ENCODE results near the gene PAGE2B.

PAGE2B gene, protein sequence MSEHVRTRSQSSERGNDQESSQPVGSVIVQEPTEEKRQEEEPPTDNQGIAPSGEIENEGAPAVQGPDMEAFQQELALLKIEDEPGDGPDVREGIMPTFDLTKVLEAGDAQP

DNA sequence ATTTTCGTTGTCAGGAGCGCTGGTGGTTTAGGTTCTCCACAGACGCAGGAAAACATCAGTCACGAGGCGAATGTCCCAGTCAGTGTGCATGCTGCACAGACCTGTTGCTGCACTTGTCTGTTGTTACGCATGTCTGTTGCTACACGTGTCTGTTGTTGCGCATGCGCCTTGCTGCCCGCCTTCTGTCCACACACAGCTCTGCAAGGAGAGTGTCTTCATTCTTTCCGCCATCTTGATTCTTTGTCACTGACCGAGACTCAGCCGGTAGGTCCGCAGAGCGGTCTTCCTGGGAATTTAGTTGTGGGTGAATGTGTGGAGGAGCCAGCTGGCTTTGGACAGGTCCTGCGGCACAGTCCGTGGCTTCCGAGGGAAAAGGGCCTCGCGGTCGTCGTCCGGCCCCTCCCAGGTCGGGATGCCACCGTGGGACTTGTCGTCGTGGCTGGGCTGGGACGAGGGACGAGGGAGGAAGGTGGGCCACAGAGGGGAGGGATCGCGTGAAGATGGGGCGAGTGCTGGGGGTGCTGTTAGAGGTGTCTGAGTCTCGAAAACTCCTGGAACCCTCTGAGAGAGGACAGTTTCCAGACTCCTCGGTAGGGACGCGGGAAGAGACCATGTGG is at the start of gene PAGE2B:
Gene PAGE2B (plus strand): TSS at position 180 of the 617 bp plus-strand sequence. CDS start 1,012 bp downstream, outside the sequence.
- DNase-seq (ENCODE audit: low read depth) = no peak
- no peak within 1 kb of the TSS for H3K4me3 ChIP-seq (replicated peaks; ENCODE audit: low read depth, low read length)
- TF ChIP-seq, protein P1, sequence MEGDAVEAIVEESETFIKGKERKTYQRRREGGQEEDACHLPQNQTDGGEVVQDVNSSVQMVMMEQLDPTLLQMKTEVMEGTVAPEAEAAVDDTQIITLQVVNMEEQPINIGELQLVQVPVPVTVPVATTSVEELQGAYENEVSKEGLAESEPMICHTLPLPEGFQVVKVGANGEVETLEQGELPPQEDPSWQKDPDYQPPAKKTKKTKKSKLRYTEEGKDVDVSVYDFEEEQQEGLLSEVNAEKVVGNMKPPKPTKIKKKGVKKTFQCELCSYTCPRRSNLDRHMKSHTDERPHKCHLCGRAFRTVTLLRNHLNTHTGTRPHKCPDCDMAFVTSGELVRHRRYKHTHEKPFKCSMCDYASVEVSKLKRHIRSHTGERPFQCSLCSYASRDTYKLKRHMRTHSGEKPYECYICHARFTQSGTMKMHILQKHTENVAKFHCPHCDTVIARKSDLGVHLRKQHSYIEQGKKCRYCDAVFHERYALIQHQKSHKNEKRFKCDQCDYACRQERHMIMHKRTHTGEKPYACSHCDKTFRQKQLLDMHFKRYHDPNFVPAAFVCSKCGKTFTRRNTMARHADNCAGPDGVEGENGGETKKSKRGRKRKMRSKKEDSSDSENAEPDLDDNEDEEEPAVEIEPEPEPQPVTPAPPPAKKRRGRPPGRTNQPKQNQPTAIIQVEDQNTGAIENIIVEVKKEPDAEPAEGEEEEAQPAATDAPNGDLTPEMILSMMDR (IDR thresholded peaks at IDR 0.05; ENCODE audit: low read length, missing control alignments) = no peak

DNA sequence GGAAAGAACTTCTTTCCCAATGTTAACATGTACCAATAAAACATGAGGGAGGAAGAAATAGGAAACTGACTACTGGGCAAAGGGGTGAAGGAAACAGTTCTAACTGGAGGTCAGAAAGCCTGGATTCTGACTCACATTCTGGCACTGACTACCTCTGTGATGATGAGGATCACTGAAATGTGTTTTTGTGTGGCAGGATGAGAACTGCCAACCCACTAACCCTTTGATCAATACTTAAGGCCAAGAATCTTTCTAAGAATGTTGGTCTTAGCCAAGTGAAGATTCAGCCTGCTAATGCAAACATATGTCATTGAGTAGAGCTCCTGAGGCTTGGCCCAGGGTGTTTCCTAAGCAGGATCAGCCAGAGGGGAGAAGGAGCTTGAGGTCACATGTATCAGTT is 48.7 kb upstream of the PAGE2B start:
- TF ChIP-seq, protein P1 (IDR thresholded peaks at IDR 0.05; ENCODE audit: low read length, missing control alignments) = no peak
- no peak overlapping the region for H3K4me3 ChIP-seq (replicated peaks; ENCODE audit: low read depth, low read length)
- no peak for DNase-seq (ENCODE audit: low read depth)

DNA sequence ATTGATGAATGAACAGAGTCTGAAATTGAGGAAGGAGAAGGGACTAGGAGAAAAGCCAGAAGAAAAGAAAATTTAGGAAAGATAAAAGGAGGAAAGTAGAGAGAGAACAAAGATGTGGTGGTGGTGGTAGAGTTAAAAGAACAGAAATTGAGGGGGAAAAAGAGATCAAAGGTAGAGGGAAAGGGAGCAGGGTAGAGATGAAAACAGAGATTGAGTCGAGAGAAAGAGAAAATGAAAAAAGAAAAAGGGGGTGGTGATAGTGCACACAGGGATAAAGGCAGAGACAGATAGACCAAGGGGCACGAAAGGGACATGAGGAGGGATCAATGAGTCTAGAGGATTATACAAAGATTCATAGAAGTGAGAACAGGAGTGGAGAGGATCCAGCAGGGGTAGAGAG is 48.0 kb upstream of the PAGE2B start:
- no peak overlapping the region for H3K4me3 ChIP-seq (replicated peaks; ENCODE audit: low read depth, low read length)
- DNase-seq (ENCODE audit: low read depth) = no peak
- TF ChIP-seq, protein P1 (IDR thresholded peaks at IDR 0.05; ENCODE audit: low read length, missing control alignments) = no peak

DNA sequence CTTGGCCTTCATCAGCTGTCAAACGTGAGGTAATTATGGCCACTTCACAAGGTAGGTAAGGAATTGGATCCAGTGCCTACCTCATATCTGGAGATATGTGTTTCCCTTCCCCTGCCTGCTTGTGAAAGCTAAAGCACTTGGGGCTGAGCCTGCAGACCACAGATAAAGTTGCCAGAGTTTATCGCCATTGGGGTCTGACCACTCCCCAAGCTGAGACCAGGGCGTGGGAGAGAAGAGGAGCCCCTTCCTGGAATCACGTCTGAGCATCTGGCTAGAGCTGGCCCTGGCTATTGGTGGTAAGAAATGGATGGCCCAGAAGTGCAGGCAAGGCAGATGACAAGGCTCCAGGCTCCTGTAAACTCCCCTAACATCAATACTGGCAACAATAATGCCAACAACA is 46.8 kb upstream of the PAGE2B start:
- TF ChIP-seq, protein P1 (IDR thresholded peaks at IDR 0.05; ENCODE audit: low read length, missing control alignments) = no peak
- no peak overlapping the region for H3K4me3 ChIP-seq (replicated peaks; ENCODE audit: low read depth, low read length)
- no peak for DNase-seq (ENCODE audit: low read depth)

DNA sequence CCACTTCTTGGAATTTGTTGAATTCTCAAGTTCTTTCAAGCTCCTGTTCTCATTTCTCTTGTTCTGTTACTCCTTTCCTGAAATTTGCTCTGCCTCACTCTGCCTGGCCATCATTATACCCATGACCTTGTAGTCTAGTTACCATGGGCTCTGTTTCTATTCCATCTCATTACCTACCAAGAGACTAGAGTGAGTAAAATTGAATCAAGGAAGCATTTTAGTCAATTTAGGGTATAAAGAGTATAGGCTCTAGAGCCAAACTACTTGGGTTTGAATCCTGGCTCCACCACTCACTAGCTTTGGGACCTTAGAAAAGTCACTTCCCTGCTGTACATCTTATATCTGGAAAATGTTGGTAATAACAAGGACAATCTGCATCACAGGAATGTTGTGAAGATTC is 46.2 kb upstream of the PAGE2B start:
- H3K4me3 ChIP-seq (replicated peaks; ENCODE audit: low read depth, low read length) = no peak overlapping the region
- no peak for DNase-seq (ENCODE audit: low read depth)
- TF ChIP-seq, protein P1 (IDR thresholded peaks at IDR 0.05; ENCODE audit: low read length, missing control alignments) = no peak

DNA sequence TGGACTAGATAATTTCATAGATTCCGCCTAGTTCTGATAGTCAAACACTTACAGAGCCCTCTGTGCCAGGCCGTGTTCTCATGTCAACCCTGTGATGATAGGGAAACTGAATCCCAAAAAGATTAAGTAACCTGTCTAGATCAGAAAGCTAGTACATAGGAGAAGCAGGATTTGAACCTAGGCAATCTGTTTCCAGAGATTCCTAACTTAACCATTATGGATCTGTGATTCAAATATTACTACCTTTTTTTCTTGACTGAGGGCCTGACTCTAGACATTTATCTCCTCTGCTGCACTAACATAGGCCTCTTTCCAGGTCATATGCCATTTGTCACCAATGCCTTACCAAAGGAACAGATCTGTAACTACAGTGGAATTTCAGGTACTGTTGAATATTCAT is 45.5 kb upstream of the PAGE2B start:
- DNase-seq (ENCODE audit: low read depth) = no peak
- TF ChIP-seq, protein P1 (IDR thresholded peaks at IDR 0.05; ENCODE audit: low read length, missing control alignments) = no peak
- H3K4me3 ChIP-seq (replicated peaks; ENCODE audit: low read depth, low read length) = no peak overlapping the region

Data from fibroblast of pulmonary artery (primary cell).